DND-41 (cell line): ENCODE results near the gene TRAPPC5.

Source experiments
- ATAC-seq: fragments of 200-7000 bp; cut with Tn5 transposase; 3 replicates; pipeline ENCODE4 v1.9.1; 2021; ENCODE audit warnings: low read depth; ENCODE audit not compliant: insufficient read depth
- DNase-seq: peaks from one replicate; pipeline ENCODE4 v3.0.0-alpha.2; 2020
- H2AFZ ChIP-seq: 2 replicates; pipeline ENCODE4 v1.6.0; 2012; ENCODE audit warnings: low read depth, low read length
- H3K27ac ChIP-seq: 2 replicates; pipeline ENCODE4 v1.5.1; 2012; ENCODE audit warnings: low read length, inconsistent platforms
- H3K27me3 ChIP-seq: fragments of 200-600 bp; sonication (generic); 2 replicates; pipeline ENCODE4 v1.6.0; 2012; ENCODE audit warnings: low read length, mild to moderate bottlenecking, inconsistent platforms; ENCODE audit not compliant: insufficient read depth, poor library complexity
- H3K36me3 ChIP-seq: 2 replicates; pipeline ENCODE4 v1.5.1; 2012; ENCODE audit warnings: low read length, inconsistent platforms; ENCODE audit not compliant: insufficient read depth
- H3K4me1 ChIP-seq: 2 replicates; pipeline ENCODE4 v1.5.1; 2012; ENCODE audit warnings: mild to moderate bottlenecking, low read length; ENCODE audit not compliant: insufficient read depth
- H3K4me2 ChIP-seq: 2 replicates; pipeline ENCODE4 v1.6.0; 2012; ENCODE audit warnings: mild to moderate bottlenecking, moderate library complexity, low read length, inconsistent platforms; ENCODE audit not compliant: insufficient read depth
- H3K4me3 ChIP-seq, 2 experiments: fragments of 200-600 bp in 1 of 2; shearing (Covaris generic) in 1 of 2; 2 replicates each; pipeline ENCODE4 v1.5.1; 2012 to 2016; ENCODE audit warnings: inconsistent platforms in 2 of 2, low read length in 2 of 2, mild to moderate bottlenecking in 2 of 2, low read depth in 1 of 2, moderate library complexity in 1 of 2
- H3K79me2 ChIP-seq: 2 replicates; pipeline ENCODE4 v1.6.0; 2012; ENCODE audit warnings: low read length, inconsistent platforms; ENCODE audit not compliant: insufficient read depth
- H3K9ac ChIP-seq: 2 replicates; pipeline ENCODE4 v1.6.0; 2012; ENCODE audit warnings: low read depth, mild to moderate bottlenecking, inconsistent platforms, low read length, moderate library complexity
- H3K9me3 ChIP-seq: 2 replicates; pipeline ENCODE4 v1.5.1; 2012; ENCODE audit warnings: low read length, moderate library complexity, mild to moderate bottlenecking, inconsistent platforms; ENCODE audit not compliant: insufficient read depth, severe bottlenecking
- H4K20me1 ChIP-seq: 2 replicates; pipeline ENCODE4 v1.6.0; 2012; ENCODE audit warnings: low read length; ENCODE audit not compliant: insufficient read depth
- EZH2 ChIP-seq: IDR thresholded peaks from 3 replicates; pipeline ENCODE4 v1.6.1; 2012; ENCODE audit warnings: borderline replicate concordance, low read depth, mild to moderate bottlenecking, moderate library complexity, low read length, inconsistent platforms; ENCODE audit not compliant: severe bottlenecking
- TF ChIP-seq, protein P1 (sequence below): IDR thresholded peaks from 2 replicates; pipeline ENCODE4 v1.5.1; 2012; ENCODE audit warnings: borderline replicate concordance, low read length, moderate library complexity, mild to moderate bottlenecking; ENCODE audit not compliant: poor library complexity, severe bottlenecking; ENCODE audit errors: extremely low read depth

The TRAPPC5 gene

DNA sequence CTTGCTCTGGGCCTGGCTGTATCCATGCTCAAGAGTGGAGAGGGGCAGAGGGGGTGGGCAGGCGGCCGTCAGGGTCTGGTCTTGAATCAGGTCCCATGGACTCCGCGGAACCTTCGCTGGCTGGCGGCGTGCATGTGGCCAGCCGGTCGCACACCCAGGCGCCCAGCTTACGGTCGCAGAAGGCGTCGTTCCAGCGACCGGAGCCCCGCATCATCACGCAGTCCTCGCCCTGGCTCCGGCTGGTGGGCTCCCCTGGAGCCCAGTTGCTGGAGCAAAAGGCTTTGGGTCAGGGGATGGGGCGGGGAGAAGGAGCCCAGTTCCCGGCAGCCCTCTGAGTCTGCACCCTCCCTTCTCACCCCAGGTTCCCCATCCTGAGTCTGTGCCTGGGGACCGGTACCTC lies 8.5 kb downstream of the TRAPPC5 start:
- Histone ChIP-seq H3K9ac (no peak overlapping the region), H3K9me3 (no peaks in the 10 kb centered on the region), H3K4me1 (no peaks in the 10 kb centered on the region), H3K36me3 (no peaks in the 10 kb centered on the region), H4K20me1 (peaks cover 8% of the 10 kb centered on the region; the same call in 1 of the 2 replicates), H3K27me3 (no peaks in the 10 kb centered on the region), H3K4me3 (no peak overlapping the region), H3K27ac (no peak overlapping the region), H3K79me2 (no peaks in the 10 kb centered on the region), H2AFZ (no peak overlapping the region), H3K4me2 (no peak overlapping the region)
- DNase-seq (no peak), ATAC-seq (no peak)
- TF ChIP-seq EZH2, result no peak
- TF ChIP-seq, protein P1, sequence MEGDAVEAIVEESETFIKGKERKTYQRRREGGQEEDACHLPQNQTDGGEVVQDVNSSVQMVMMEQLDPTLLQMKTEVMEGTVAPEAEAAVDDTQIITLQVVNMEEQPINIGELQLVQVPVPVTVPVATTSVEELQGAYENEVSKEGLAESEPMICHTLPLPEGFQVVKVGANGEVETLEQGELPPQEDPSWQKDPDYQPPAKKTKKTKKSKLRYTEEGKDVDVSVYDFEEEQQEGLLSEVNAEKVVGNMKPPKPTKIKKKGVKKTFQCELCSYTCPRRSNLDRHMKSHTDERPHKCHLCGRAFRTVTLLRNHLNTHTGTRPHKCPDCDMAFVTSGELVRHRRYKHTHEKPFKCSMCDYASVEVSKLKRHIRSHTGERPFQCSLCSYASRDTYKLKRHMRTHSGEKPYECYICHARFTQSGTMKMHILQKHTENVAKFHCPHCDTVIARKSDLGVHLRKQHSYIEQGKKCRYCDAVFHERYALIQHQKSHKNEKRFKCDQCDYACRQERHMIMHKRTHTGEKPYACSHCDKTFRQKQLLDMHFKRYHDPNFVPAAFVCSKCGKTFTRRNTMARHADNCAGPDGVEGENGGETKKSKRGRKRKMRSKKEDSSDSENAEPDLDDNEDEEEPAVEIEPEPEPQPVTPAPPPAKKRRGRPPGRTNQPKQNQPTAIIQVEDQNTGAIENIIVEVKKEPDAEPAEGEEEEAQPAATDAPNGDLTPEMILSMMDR, result no peak

DNA sequence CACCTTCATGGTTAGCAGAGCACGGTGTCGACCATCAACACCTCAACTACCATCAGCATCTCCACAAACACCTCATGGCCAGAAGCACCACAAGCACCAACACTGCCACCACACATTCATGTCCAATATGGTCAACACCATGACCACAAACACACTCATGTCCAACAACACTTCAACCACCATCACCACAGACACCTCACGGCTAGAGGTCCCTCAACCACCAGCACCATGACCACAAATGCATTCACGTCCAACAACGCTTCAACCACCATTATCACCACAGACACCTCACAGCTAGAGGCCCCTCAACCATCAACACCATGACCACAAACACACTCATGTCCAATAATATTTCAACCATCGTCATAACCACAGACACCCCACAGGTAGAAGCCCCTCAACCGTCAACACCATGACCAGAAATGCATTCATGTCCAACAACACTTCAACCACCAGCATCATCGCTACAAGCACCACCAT lies 10.2 kb downstream of the TRAPPC5 start:
- Histone ChIP-seq H3K36me3 (no peaks in the 10 kb centered on the region), H4K20me1 (peaks cover 3% of the 10 kb centered on the region; the same call in 1 of the 2 replicates), H3K4me2 (no peak overlapping the region), H3K27ac (no peak overlapping the region), H2AFZ (no peak overlapping the region), H3K4me1 (no peaks in the 10 kb centered on the region), H3K4me3 (no peak overlapping the region), H3K9ac (no peak overlapping the region), H3K27me3 (no peaks in the 10 kb centered on the region), H3K9me3 (no peaks in the 10 kb centered on the region), H3K79me2 (no peaks in the 10 kb centered on the region)
- DNase-seq (no peak), ATAC-seq (no peak)
- TF ChIP-seq EZH2, result no peak
- TF ChIP-seq, protein P1, result no peak

DNA sequence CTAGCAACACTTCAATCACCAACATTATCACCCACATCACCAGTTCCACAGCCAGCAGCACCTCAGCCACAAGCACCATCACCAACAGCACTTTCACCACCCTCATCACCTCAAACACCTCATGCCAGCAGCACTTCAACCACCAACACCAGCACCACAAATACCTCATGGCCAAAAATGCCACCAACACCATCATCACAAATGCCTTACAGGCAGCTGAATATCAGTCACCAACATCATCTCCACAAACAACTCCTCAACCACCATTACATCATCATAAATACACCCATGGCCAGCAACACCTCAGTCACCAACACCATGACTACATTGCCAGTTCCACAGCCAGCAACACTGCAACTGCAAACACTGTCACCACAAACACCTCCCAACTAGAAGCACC lies 10.9 kb downstream of the TRAPPC5 start:
- Histone ChIP-seq H3K36me3 (no peaks in the 10 kb centered on the region), H3K9ac (no peak overlapping the region), H2AFZ (no peak overlapping the region), H3K79me2 (no peaks in the 10 kb centered on the region), H3K27me3 (no peaks in the 10 kb centered on the region), H4K20me1 (no peaks in the 10 kb centered on the region), H3K9me3 (no peaks in the 10 kb centered on the region), H3K4me3 (no peak overlapping the region), H3K4me1 (no peaks in the 10 kb centered on the region), H3K4me2 (no peak overlapping the region), H3K27ac (no peak overlapping the region)
- ATAC-seq (no peak), DNase-seq (no peak)
- TF ChIP-seq, protein P1, result no peak
- TF ChIP-seq EZH2, result no peak
